ENCODE results near the gene TTC9B.

- TF ChIP-seq CTCF (IDR thresholded peaks at IDR 0.05; ENCODE audit: low read length): no peak
- no peak for TF ChIP-seq EZH2 (IDR thresholded peaks at IDR 0.05; ENCODE audit: borderline replicate concordance, low read length)
These were observed 4.2 kb downstream of the TTC9B start for GRCh38 chr19:40213882-40214570.

All from OCI-LY1 (cell line).